SK-N-SH (cell line): ENCODE results near the gene HIPK4.

Experiments used
- ELF1 ChIP-seq: IDR thresholded peaks from 2 replicates; pipeline ENCODE4 v1.4.0; 2012
- EP300 ChIP-seq, 2 experiments: IDR thresholded peaks; 2 replicates each; pipeline versions ENCODE4 v1.4.0 to v1.6.1; 2012; ENCODE audit warnings: borderline replicate concordance in 1 of 2, low read depth in 1 of 2, low read length in 1 of 2
- EZH2phosphoT487 ChIP-seq: fragments of 200-600 bp; sonication (generic); IDR thresholded peaks from 2 replicates; pipeline ENCODE4 v1.6.1; 2017; ENCODE audit warnings: low read depth, mixed run types, mild to moderate bottlenecking, antibody characterized with exemption, moderate library complexity, borderline replicate concordance
- GABPA ChIP-seq: IDR thresholded peaks from 2 replicates; pipeline ENCODE4 v1.4.0; 2012; ENCODE audit warnings: low read depth, mild to moderate bottlenecking
- JUND ChIP-seq: IDR thresholded peaks from 2 replicates; pipeline ENCODE4 v1.4.0; 2012
- POLR2AphosphoS5 ChIP-seq: IDR thresholded peaks from 2 replicates; pipeline ENCODE4 v1.6.1; 2012; ENCODE audit warnings: low read depth, low read length
- SMC3 ChIP-seq: IDR thresholded peaks from 2 replicates; pipeline ENCODE4 v1.6.1; 2012; ENCODE audit warnings: low read depth, low read length, improper control_type of control experiment
- TF ChIP-seq, protein P1 (sequence below): fragments of 150-350 bp; IDR thresholded peaks from 2 replicates; pipeline ENCODE4 v1.6.1; 2017; ENCODE audit warnings: antibody characterized with exemption, low read length, low read depth, borderline replicate concordance
- TF ChIP-seq, protein P2 (sequence below): fragments of 200-600 bp; sonication (generic); IDR thresholded peaks from 2 replicates; pipeline ENCODE4 v1.6.1; 2017; ENCODE audit warnings: antibody characterized with exemption, mild to moderate bottlenecking, moderate library complexity
- TF ChIP-seq, protein P3 (sequence below): IDR thresholded peaks from 2 replicates; pipeline ENCODE4 v1.6.1; 2012; ENCODE audit warnings: mild to moderate bottlenecking, low read depth, low read length, moderate library complexity
- TF ChIP-seq, protein P4 (sequence below): IDR thresholded peaks from 2 replicates; pipeline ENCODE4 v1.4.0; 2012; ENCODE audit warnings: low read depth
- TF ChIP-seq, protein P5 (sequence below): IDR thresholded peaks from 2 replicates; pipeline ENCODE4 v1.4.0; 2012; ENCODE audit warnings: low read depth, borderline replicate concordance

DNA sequence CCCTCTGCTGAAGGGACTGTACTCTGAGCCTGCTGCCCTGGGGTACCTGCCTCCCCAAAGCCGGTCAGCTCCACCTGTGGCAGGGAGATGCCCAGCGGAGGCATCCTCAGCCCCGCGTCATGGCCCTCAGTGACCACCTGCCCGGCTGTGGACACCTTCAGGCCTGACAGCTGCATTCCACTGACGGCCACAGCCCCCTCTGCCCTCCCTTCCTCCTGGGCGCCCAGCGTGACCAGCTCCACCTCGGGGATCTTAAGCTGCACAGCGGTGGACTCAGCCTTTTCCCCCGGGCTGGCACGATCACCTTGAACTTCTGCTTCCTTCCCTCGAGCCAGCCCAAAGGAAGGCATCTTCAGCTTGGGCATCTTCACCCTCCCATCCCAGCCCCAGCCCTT lies 4.8 kb upstream of the HIPK4 start:
- TF ChIP-seq POLR2AphosphoS5 (no peak), SMC3 (no peak), EP300 (IDR thresholded peaks at IDR 0.05; ENCODE audit: borderline replicate concordance in 1 of 2, low read depth in 1 of 2, low read length in 1 of 2) (no peak), GABPA (no peak), EZH2phosphoT487 (no peak), JUND (no peak), ELF1 (no peak)
- TF ChIP-seq, protein P1, sequence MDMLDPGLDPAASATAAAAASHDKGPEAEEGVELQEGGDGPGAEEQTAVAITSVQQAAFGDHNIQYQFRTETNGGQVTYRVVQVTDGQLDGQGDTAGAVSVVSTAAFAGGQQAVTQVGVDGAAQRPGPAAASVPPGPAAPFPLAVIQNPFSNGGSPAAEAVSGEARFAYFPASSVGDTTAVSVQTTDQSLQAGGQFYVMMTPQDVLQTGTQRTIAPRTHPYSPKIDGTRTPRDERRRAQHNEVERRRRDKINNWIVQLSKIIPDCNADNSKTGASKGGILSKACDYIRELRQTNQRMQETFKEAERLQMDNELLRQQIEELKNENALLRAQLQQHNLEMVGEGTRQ, result no peak
- TF ChIP-seq, protein P2, sequence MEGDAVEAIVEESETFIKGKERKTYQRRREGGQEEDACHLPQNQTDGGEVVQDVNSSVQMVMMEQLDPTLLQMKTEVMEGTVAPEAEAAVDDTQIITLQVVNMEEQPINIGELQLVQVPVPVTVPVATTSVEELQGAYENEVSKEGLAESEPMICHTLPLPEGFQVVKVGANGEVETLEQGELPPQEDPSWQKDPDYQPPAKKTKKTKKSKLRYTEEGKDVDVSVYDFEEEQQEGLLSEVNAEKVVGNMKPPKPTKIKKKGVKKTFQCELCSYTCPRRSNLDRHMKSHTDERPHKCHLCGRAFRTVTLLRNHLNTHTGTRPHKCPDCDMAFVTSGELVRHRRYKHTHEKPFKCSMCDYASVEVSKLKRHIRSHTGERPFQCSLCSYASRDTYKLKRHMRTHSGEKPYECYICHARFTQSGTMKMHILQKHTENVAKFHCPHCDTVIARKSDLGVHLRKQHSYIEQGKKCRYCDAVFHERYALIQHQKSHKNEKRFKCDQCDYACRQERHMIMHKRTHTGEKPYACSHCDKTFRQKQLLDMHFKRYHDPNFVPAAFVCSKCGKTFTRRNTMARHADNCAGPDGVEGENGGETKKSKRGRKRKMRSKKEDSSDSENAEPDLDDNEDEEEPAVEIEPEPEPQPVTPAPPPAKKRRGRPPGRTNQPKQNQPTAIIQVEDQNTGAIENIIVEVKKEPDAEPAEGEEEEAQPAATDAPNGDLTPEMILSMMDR, result no peak
- TF ChIP-seq, protein P3, sequence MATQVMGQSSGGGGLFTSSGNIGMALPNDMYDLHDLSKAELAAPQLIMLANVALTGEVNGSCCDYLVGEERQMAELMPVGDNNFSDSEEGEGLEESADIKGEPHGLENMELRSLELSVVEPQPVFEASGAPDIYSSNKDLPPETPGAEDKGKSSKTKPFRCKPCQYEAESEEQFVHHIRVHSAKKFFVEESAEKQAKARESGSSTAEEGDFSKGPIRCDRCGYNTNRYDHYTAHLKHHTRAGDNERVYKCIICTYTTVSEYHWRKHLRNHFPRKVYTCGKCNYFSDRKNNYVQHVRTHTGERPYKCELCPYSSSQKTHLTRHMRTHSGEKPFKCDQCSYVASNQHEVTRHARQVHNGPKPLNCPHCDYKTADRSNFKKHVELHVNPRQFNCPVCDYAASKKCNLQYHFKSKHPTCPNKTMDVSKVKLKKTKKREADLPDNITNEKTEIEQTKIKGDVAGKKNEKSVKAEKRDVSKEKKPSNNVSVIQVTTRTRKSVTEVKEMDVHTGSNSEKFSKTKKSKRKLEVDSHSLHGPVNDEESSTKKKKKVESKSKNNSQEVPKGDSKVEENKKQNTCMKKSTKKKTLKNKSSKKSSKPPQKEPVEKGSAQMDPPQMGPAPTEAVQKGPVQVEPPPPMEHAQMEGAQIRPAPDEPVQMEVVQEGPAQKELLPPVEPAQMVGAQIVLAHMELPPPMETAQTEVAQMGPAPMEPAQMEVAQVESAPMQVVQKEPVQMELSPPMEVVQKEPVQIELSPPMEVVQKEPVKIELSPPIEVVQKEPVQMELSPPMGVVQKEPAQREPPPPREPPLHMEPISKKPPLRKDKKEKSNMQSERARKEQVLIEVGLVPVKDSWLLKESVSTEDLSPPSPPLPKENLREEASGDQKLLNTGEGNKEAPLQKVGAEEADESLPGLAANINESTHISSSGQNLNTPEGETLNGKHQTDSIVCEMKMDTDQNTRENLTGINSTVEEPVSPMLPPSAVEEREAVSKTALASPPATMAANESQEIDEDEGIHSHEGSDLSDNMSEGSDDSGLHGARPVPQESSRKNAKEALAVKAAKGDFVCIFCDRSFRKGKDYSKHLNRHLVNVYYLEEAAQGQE, result no peak
- TF ChIP-seq, protein P4, sequence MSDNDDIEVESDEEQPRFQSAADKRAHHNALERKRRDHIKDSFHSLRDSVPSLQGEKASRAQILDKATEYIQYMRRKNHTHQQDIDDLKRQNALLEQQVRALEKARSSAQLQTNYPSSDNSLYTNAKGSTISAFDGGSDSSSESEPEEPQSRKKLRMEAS, result no peak
- TF ChIP-seq, protein P5, sequence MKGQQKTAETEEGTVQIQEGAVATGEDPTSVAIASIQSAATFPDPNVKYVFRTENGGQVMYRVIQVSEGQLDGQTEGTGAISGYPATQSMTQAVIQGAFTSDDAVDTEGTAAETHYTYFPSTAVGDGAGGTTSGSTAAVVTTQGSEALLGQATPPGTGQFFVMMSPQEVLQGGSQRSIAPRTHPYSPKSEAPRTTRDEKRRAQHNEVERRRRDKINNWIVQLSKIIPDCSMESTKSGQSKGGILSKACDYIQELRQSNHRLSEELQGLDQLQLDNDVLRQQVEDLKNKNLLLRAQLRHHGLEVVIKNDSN, result no peak
